ENCODE results near the gene NPIPB2. TPM values are rescaled to one million over a fixed set of nuclear protein-coding genes. Genes with fewer than 3 reads are reported as not detected.
"Not testable (repeated sequence)": the region's sequence is repeated elsewhere in the genome, so short reads cannot be mapped to it uniquely, and the experiment has no call there.

NPIPB2 gene
- total RNA-seq (2014; rRNA removed; shearing (Covaris generic)), result 0.53 TPM in 1 of 2 replicates, not detected in the other

GRCh38 chr16:11941945-11942344 lies at the start of gene NPIPB2:
Gene NPIPB2, minus strand, starts transcription at chr16:11942045. Its CDS starts 0 bp downstream, at chr16:11942045.
- H3K27me3 ChIP-seq (replicated peaks); H3K27ac ChIP-seq; DNase-seq (ENCODE audit: low read depth in 1 of 2, low spot score in 2 of 2); H3K9me3 ChIP-seq (replicated peaks); H3K4me1 ChIP-seq (replicated peaks); H3K36me3 ChIP-seq; H3K4me3 ChIP-seq: not testable (repeated sequence)

- no peaks in the 10 kb centered on the region for H3K9me3 ChIP-seq (replicated peaks)
- DNase-seq (ENCODE audit: low read depth in 1 of 2, low spot score in 2 of 2), result no peak
- H3K27me3 ChIP-seq (replicated peaks), result no peaks in the 10 kb centered on the region
- H3K27ac ChIP-seq, result no peak overlapping the region
- H3K4me1 ChIP-seq (replicated peaks), result no peaks in the 10 kb centered on the region
- no peak overlapping the region for H3K4me3 ChIP-seq
- no peaks in the 10 kb centered on the region for H3K36me3 ChIP-seq
These were observed 49.0 kb upstream of the NPIPB2 start for GRCh38 chr16:11990702-11991390.

- Histone ChIP-seq H3K27me3 (replicated peaks) (no peaks in the 10 kb centered on the region), H3K4me3 (no peak overlapping the region), H3K27ac (no peak overlapping the region), H3K9me3 (replicated peaks) (no peaks in the 10 kb centered on the region), H3K36me3 (no peaks in the 10 kb centered on the region), H3K4me1 (replicated peaks) (no peaks in the 10 kb centered on the region; the same call in 1 of the 2 replicates)
- no peak for DNase-seq (ENCODE audit: low read depth in 1 of 2, low spot score in 2 of 2)
These were observed 46.6 kb upstream of the NPIPB2 start for GRCh38 chr16:11988258-11988978.

GRCh38 chr16:11986521-11987057 lies 44.7 kb upstream of the NPIPB2 start:
- Histone ChIP-seq H3K9me3 (replicated peaks) (no peaks in the 10 kb centered on the region), H3K36me3 (no peaks in the 10 kb centered on the region), H3K27me3 (replicated peaks) (no peaks in the 10 kb centered on the region), H3K4me1 (replicated peaks) (peaks cover 7% of the 10 kb centered on the region), H3K27ac (no peak overlapping the region), H3K4me3 (no peak overlapping the region)
- DNase-seq (ENCODE audit: low read depth in 1 of 2, low spot score in 2 of 2), result no peak

GRCh38 chr16:11985250-11985649 lies 43.4 kb upstream of the NPIPB2 start:
- peaks cover 7% of the 10 kb centered on the region for H3K4me1 ChIP-seq (replicated peaks)
- H3K36me3 ChIP-seq, result no peaks in the 10 kb centered on the region
- H3K4me3 ChIP-seq, result no peak overlapping the region
- H3K27ac ChIP-seq, result no peak overlapping the region
- DNase-seq (ENCODE audit: low read depth in 1 of 2, low spot score in 2 of 2), result no peak
- H3K9me3 ChIP-seq (replicated peaks), result no peaks in the 10 kb centered on the region
- H3K27me3 ChIP-seq (replicated peaks), result no peaks in the 10 kb centered on the region

GRCh38 chr16:11980136-11980844 lies 38.4 kb upstream of the NPIPB2 start:
- Histone ChIP-seq H3K27ac (no peak overlapping the region), H3K27me3 (replicated peaks) (no peaks in the 10 kb centered on the region), H3K36me3 (peaks cover 3% of the 10 kb centered on the region; the same call in 1 of the 2 replicates), H3K9me3 (replicated peaks) (no peaks in the 10 kb centered on the region), H3K4me1 (replicated peaks) (peaks cover 26% of the 10 kb centered on the region), H3K4me3 (no peak overlapping the region)
- no peak for DNase-seq (ENCODE audit: low read depth in 1 of 2, low spot score in 2 of 2)

- Histone ChIP-seq H3K36me3 (peaks cover 3% of the 10 kb centered on the region; the same call in 1 of the 2 replicates), H3K9me3 (replicated peaks) (no peaks in the 10 kb centered on the region), H3K4me1 (replicated peaks) (peaks cover 27% of the 10 kb centered on the region), H3K4me3 (no peak overlapping the region), H3K27ac (no peak overlapping the region), H3K27me3 (replicated peaks) (no peaks in the 10 kb centered on the region)
- DNase-seq (ENCODE audit: low read depth in 1 of 2, low spot score in 2 of 2), result no peak
These were observed 37.3 kb upstream of the NPIPB2 start for GRCh38 chr16:11979013-11979672.

GRCh38 chr16:11978080-11978479 lies 36.2 kb upstream of the NPIPB2 start:
- Histone ChIP-seq H3K36me3 (peaks cover 3% of the 10 kb centered on the region; the same call in 1 of the 2 replicates), H3K9me3 (replicated peaks) (no peaks in the 10 kb centered on the region)
- no peak for DNase-seq (ENCODE audit: low read depth in 1 of 2, low spot score in 2 of 2)

GRCh38 chr16:11977376-11978041 lies 35.7 kb upstream of the NPIPB2 start:
- Histone ChIP-seq H3K36me3 (peaks cover 3% of the 10 kb centered on the region; the same call in 1 of the 2 replicates), H3K4me3 (peak overlapping the region; percentile 67)
- DNase-seq (ENCODE audit: low read depth in 1 of 2, low spot score in 2 of 2), result peak; percentile 48 to 55

More at GRCh38 chr16:11978080-11978479, 36.2 kb upstream of the NPIPB2 start:
- no peak overlapping the region for H3K27ac ChIP-seq
- no peak overlapping the region for H3K4me3 ChIP-seq
- H3K27me3 ChIP-seq (replicated peaks), result no peaks in the 10 kb centered on the region
- H3K4me1 ChIP-seq (replicated peaks), result peaks cover 27% of the 10 kb centered on the region

GRCh38 chr16:11976850-11977375 lies 35.1 kb upstream of the NPIPB2 start:
- no peaks in the 10 kb centered on the region for H3K27me3 ChIP-seq (replicated peaks)
- H3K4me3 ChIP-seq, result peak overlapping the region; percentile 67
- no peak overlapping the region for H3K27ac ChIP-seq
- no peaks in the 10 kb centered on the region for H3K9me3 ChIP-seq (replicated peaks)
- H3K36me3 ChIP-seq, result peaks cover 3% of the 10 kb centered on the region; the same call in 1 of the 2 replicates
- H3K4me1 ChIP-seq (replicated peaks), result peaks cover 20% of the 10 kb centered on the region
- DNase-seq (ENCODE audit: low read depth in 1 of 2, low spot score in 2 of 2), result no peak

More at GRCh38 chr16:11977376-11978041, 35.7 kb upstream of the NPIPB2 start:
- Histone ChIP-seq H3K27me3 (replicated peaks) (no peaks in the 10 kb centered on the region), H3K4me1 (replicated peaks) (peaks cover 22% of the 10 kb centered on the region), H3K9me3 (replicated peaks) (no peaks in the 10 kb centered on the region), H3K27ac (no peak overlapping the region; the same call in 1 of the 2 replicates)

GRCh38 chr16:11973070-11973469 lies 31.2 kb upstream of the NPIPB2 start:
- Histone ChIP-seq H3K36me3 (peaks cover 3% of the 10 kb centered on the region; the same call in 1 of the 2 replicates), H3K4me3 (no peak overlapping the region), H3K27ac (no peak overlapping the region), H3K27me3 (replicated peaks) (no peaks in the 10 kb centered on the region), H3K9me3 (replicated peaks) (no peaks in the 10 kb centered on the region), H3K4me1 (replicated peaks) (peaks cover 19% of the 10 kb centered on the region)
- no peak for DNase-seq (ENCODE audit: low read depth in 1 of 2, low spot score in 2 of 2)

GRCh38 chr16:11972128-11972527 lies 30.3 kb upstream of the NPIPB2 start:
- Histone ChIP-seq H3K4me1 (replicated peaks) (peaks cover 9% of the 10 kb centered on the region), H3K36me3 (peaks cover 3% of the 10 kb centered on the region; the same call in 1 of the 2 replicates), H3K4me3 (no peak overlapping the region), H3K27me3 (replicated peaks) (no peaks in the 10 kb centered on the region), H3K27ac (no peak overlapping the region), H3K9me3 (replicated peaks) (no peaks in the 10 kb centered on the region)
- DNase-seq (ENCODE audit: low read depth in 1 of 2, low spot score in 2 of 2), result no peak
